ENCODE data around the gene ARID2. TPM values are rescaled to one million over a fixed set of nuclear protein-coding genes. Genes with fewer than 3 reads are reported as not detected.

ARID2 gene
- polyA plus RNA-seq, 2 donors: 5.0 to 8.5 TPM

GRCh38 chr12:45827974-45828373, 98.5 kb downstream of the ARID2 start:
- Histone ChIP-seq H3K4me3 (ENCODE audit: low read depth in 1 of 2, low read length in 2 of 2) (no peak overlapping the region), H3K27ac (ENCODE audit: low read depth in 2 of 2, low read length in 1 of 2) (no peak overlapping the region), H3K9me3 (ENCODE audit: control insufficient read depth in 2 of 2, insufficient read depth in 1 of 2, low read depth in 1 of 2, low read length in 1 of 2) (no peaks in the 10 kb centered on the region), H3K36me3 (ENCODE audit: control insufficient read depth in 2 of 2, insufficient read depth in 2 of 2, low read length in 1 of 2) (no peaks in the 10 kb centered on the region), H3K4me1 (ENCODE audit: control insufficient read depth in 2 of 2, insufficient read depth in 2 of 2, low read length in 1 of 2) (no peaks in the 10 kb centered on the region), H3K27me3 (ENCODE audit: control insufficient read depth in 1 of 2, insufficient read depth in 2 of 2, low read length in 2 of 2) (no peaks in the 10 kb centered on the region)
- WGBS, 2 donors: 85 to 91% methylated on average over 3 of the region's 3 CpGs

- WGBS, 2 donors: 78 to 82% methylated on average over 2 of the region's 2 CpGs
- H3K4me1 ChIP-seq (ENCODE audit: control insufficient read depth in 2 of 2, insufficient read depth in 2 of 2, low read length in 1 of 2): no peaks in the 10 kb centered on the region
- H3K27me3 ChIP-seq (ENCODE audit: control insufficient read depth in 1 of 2, insufficient read depth in 2 of 2, low read length in 2 of 2): no peaks in the 10 kb centered on the region
- H3K36me3 ChIP-seq (ENCODE audit: control insufficient read depth in 2 of 2, insufficient read depth in 2 of 2, low read length in 1 of 2): no peaks in the 10 kb centered on the region
- H3K9me3 ChIP-seq (ENCODE audit: control insufficient read depth in 2 of 2, insufficient read depth in 1 of 2, low read depth in 1 of 2, low read length in 1 of 2): no peaks in the 10 kb centered on the region
- no peak overlapping the region for H3K4me3 ChIP-seq (ENCODE audit: low read depth in 1 of 2, low read length in 2 of 2)
- no peak overlapping the region for H3K27ac ChIP-seq (ENCODE audit: low read depth in 2 of 2, low read length in 1 of 2)
Observed at GRCh38 chr12:45828402-45828801, 98.9 kb downstream of the ARID2 start.

- Histone ChIP-seq H3K4me3 (ENCODE audit: low read depth in 1 of 2, low read length in 2 of 2) (no peak overlapping the region), H3K27me3 (ENCODE audit: control insufficient read depth in 1 of 2, insufficient read depth in 2 of 2, low read length in 2 of 2) (no peaks in the 10 kb centered on the region), H3K4me1 (ENCODE audit: control insufficient read depth in 2 of 2, insufficient read depth in 2 of 2, low read length in 1 of 2) (no peaks in the 10 kb centered on the region), H3K36me3 (ENCODE audit: control insufficient read depth in 2 of 2, insufficient read depth in 2 of 2, low read length in 1 of 2) (no peaks in the 10 kb centered on the region), H3K27ac (ENCODE audit: low read depth in 2 of 2, low read length in 1 of 2) (no peak overlapping the region), H3K9me3 (ENCODE audit: control insufficient read depth in 2 of 2, insufficient read depth in 1 of 2, low read depth in 1 of 2, low read length in 1 of 2) (no peaks in the 10 kb centered on the region)
- WGBS, 2 donors: 96 to 99% methylated on average over 2 of the region's 2 CpGs
Observed at GRCh38 chr12:45831590-45831989, 102.1 kb downstream of the ARID2 start.

GRCh38 chr12:45833401-45833800, 103.9 kb downstream of the ARID2 start:
- H3K36me3 ChIP-seq (ENCODE audit: control insufficient read depth in 2 of 2, insufficient read depth in 2 of 2, low read length in 1 of 2): no peaks in the 10 kb centered on the region
- H3K4me1 ChIP-seq (ENCODE audit: control insufficient read depth in 2 of 2, insufficient read depth in 2 of 2, low read length in 1 of 2): no peaks in the 10 kb centered on the region
- H3K27me3 ChIP-seq (ENCODE audit: control insufficient read depth in 1 of 2, insufficient read depth in 2 of 2, low read length in 2 of 2): no peaks in the 10 kb centered on the region
- H3K9me3 ChIP-seq (ENCODE audit: control insufficient read depth in 2 of 2, insufficient read depth in 1 of 2, low read depth in 1 of 2, low read length in 1 of 2): no peaks in the 10 kb centered on the region
- no peak overlapping the region for H3K4me3 ChIP-seq (ENCODE audit: low read depth in 1 of 2, low read length in 2 of 2)
- no peak overlapping the region for H3K27ac ChIP-seq (ENCODE audit: low read depth in 2 of 2, low read length in 1 of 2)

GRCh38 chr12:45834809-45835208, 105.3 kb downstream of the ARID2 start:
- Histone ChIP-seq H3K27me3 (ENCODE audit: control insufficient read depth in 1 of 2, insufficient read depth in 2 of 2, low read length in 2 of 2) (no peaks in the 10 kb centered on the region), H3K4me1 (ENCODE audit: control insufficient read depth in 2 of 2, insufficient read depth in 2 of 2, low read length in 1 of 2) (no peaks in the 10 kb centered on the region), H3K4me3 (ENCODE audit: low read depth in 1 of 2, low read length in 2 of 2) (no peak overlapping the region), H3K27ac (ENCODE audit: low read depth in 2 of 2, low read length in 1 of 2) (no peak overlapping the region), H3K36me3 (ENCODE audit: control insufficient read depth in 2 of 2, insufficient read depth in 2 of 2, low read length in 1 of 2) (peaks cover 0 to 1% of the 10 kb centered on the region in 2 donors), H3K9me3 (ENCODE audit: control insufficient read depth in 2 of 2, insufficient read depth in 1 of 2, low read depth in 1 of 2, low read length in 1 of 2) (no peaks in the 10 kb centered on the region)
- WGBS, 2 donors: 100% methylated on average over 1 of the region's 1 CpG

- Histone ChIP-seq H3K36me3 (ENCODE audit: control insufficient read depth in 2 of 2, insufficient read depth in 2 of 2, low read length in 1 of 2) (peaks cover 0 to 2% of the 10 kb centered on the region in 2 donors), H3K27ac (ENCODE audit: low read depth in 2 of 2, low read length in 1 of 2) (no peak overlapping the region), H3K27me3 (ENCODE audit: control insufficient read depth in 1 of 2, insufficient read depth in 2 of 2, low read length in 2 of 2) (no peaks in the 10 kb centered on the region), H3K9me3 (ENCODE audit: control insufficient read depth in 2 of 2, insufficient read depth in 1 of 2, low read depth in 1 of 2, low read length in 1 of 2) (no peaks in the 10 kb centered on the region), H3K4me3 (ENCODE audit: low read depth in 1 of 2, low read length in 2 of 2) (no peak overlapping the region), H3K4me1 (ENCODE audit: control insufficient read depth in 2 of 2, insufficient read depth in 2 of 2, low read length in 1 of 2) (no peaks in the 10 kb centered on the region)
- WGBS, 2 donors: 86 to 98% methylated on average over 1 of the region's 1 CpG
Observed at GRCh38 chr12:45839917-45840316, 110.4 kb downstream of the ARID2 start.

- H3K36me3 ChIP-seq (ENCODE audit: control insufficient read depth in 2 of 2, insufficient read depth in 2 of 2, low read length in 1 of 2): peaks cover 20 to 22% of the 10 kb centered on the region in 2 donors
- no peaks in the 10 kb centered on the region for H3K27me3 ChIP-seq (ENCODE audit: control insufficient read depth in 1 of 2, insufficient read depth in 2 of 2, low read length in 2 of 2)
- no peak overlapping the region for H3K4me3 ChIP-seq (ENCODE audit: low read depth in 1 of 2, low read length in 2 of 2)
- H3K4me1 ChIP-seq (ENCODE audit: control insufficient read depth in 2 of 2, insufficient read depth in 2 of 2, low read length in 1 of 2): no peaks in the 10 kb centered on the region
- no peaks in the 10 kb centered on the region for H3K9me3 ChIP-seq (ENCODE audit: control insufficient read depth in 2 of 2, insufficient read depth in 1 of 2, low read depth in 1 of 2, low read length in 1 of 2)
- H3K27ac ChIP-seq (ENCODE audit: low read depth in 2 of 2, low read length in 1 of 2): no peak overlapping the region
- 74 to 77% methylated on average over 3 of the region's 3 CpGs for WGBS, 2 donors
Observed at GRCh38 chr12:45849289-45849688, 119.8 kb downstream of the ARID2 start.

GRCh38 chr12:45850302-45850701, 120.8 kb downstream of the ARID2 start:
- no peak overlapping the region for H3K27ac ChIP-seq (ENCODE audit: low read depth in 2 of 2, low read length in 1 of 2)
- H3K4me1 ChIP-seq (ENCODE audit: control insufficient read depth in 2 of 2, insufficient read depth in 2 of 2, low read length in 1 of 2): no peaks in the 10 kb centered on the region
- no peak overlapping the region for H3K4me3 ChIP-seq (ENCODE audit: low read depth in 1 of 2, low read length in 2 of 2)
- H3K36me3 ChIP-seq (ENCODE audit: control insufficient read depth in 2 of 2, insufficient read depth in 2 of 2, low read length in 1 of 2): peaks cover 20 to 22% of the 10 kb centered on the region in 2 donors
- no peaks in the 10 kb centered on the region for H3K9me3 ChIP-seq (ENCODE audit: control insufficient read depth in 2 of 2, insufficient read depth in 1 of 2, low read depth in 1 of 2, low read length in 1 of 2)
- no peaks in the 10 kb centered on the region for H3K27me3 ChIP-seq (ENCODE audit: control insufficient read depth in 1 of 2, insufficient read depth in 2 of 2, low read length in 2 of 2)

GRCh38 chr12:45852508-45852907, 123.0 kb downstream of the ARID2 start:
- 86 to 90% methylated on average over 7 of the region's 7 CpGs for WGBS, 2 donors
- Histone ChIP-seq H3K27ac (ENCODE audit: low read depth in 2 of 2, low read length in 1 of 2) (no peak overlapping the region), H3K36me3 (ENCODE audit: control insufficient read depth in 2 of 2, insufficient read depth in 2 of 2, low read length in 1 of 2) (peaks cover 20 to 22% of the 10 kb centered on the region in 2 donors), H3K4me1 (ENCODE audit: control insufficient read depth in 2 of 2, insufficient read depth in 2 of 2, low read length in 1 of 2) (no peaks in the 10 kb centered on the region), H3K27me3 (ENCODE audit: control insufficient read depth in 1 of 2, insufficient read depth in 2 of 2, low read length in 2 of 2) (no peaks in the 10 kb centered on the region), H3K4me3 (ENCODE audit: low read depth in 1 of 2, low read length in 2 of 2) (no peak overlapping the region), H3K9me3 (ENCODE audit: control insufficient read depth in 2 of 2, insufficient read depth in 1 of 2, low read depth in 1 of 2, low read length in 1 of 2) (no peaks in the 10 kb centered on the region)

- Histone ChIP-seq H3K36me3 (ENCODE audit: control insufficient read depth in 2 of 2, insufficient read depth in 2 of 2, low read length in 1 of 2) (peaks cover 20 to 22% of the 10 kb centered on the region in 2 donors), H3K9me3 (ENCODE audit: control insufficient read depth in 2 of 2, insufficient read depth in 1 of 2, low read depth in 1 of 2, low read length in 1 of 2) (no peaks in the 10 kb centered on the region), H3K27ac (ENCODE audit: low read depth in 2 of 2, low read length in 1 of 2) (no peak overlapping the region), H3K4me3 (ENCODE audit: low read depth in 1 of 2, low read length in 2 of 2) (no peak overlapping the region), H3K4me1 (ENCODE audit: control insufficient read depth in 2 of 2, insufficient read depth in 2 of 2, low read length in 1 of 2) (no peaks in the 10 kb centered on the region), H3K27me3 (ENCODE audit: control insufficient read depth in 1 of 2, insufficient read depth in 2 of 2, low read length in 2 of 2) (no peaks in the 10 kb centered on the region)
- 84 to 90% methylated on average over 3 of the region's 3 CpGs for WGBS, 2 donors
Observed at GRCh38 chr12:45853550-45853949, 124.0 kb downstream of the ARID2 start.
